Renal cortex interstitium (tissue), 11 donors: Measurements from ENCODE around the gene SOCS2. TPM values are rescaled to one million over a fixed set of nuclear protein-coding genes. Genes with fewer than 3 reads are reported as not detected.
"Not testable (repeated sequence)": the region's sequence is repeated elsewhere in the genome, so short reads cannot be mapped to it uniquely, and the experiment has no call there.

Experiments used
- DNase-seq, 11 donors: peaks; one replicate each; pipeline ENCODE4 v3.0.0-alpha.2; 2013; ENCODE audit warnings: low read depth in 9 of 11, low spot score in 4 of 11; ENCODE audit errors: extremely low read depth in 1 of 11
- polyA plus RNA-seq, 3 donors: library from polyadenylated mRNA; unstranded; fragments of 120-200 nt; gene quantifications; one replicate each; pipeline ENCODE4 v1.2.1, GENCODE V29; 2013; ENCODE audit not compliant: insufficient read length in 3 of 3

SOCS2 gene
- polyA plus RNA-seq, 3 donors, result 32.2 to 38.9 (median 32.6) TPM

GRCh38 chr12:93612776-93613175, 40.3 kb downstream of the SOCS2 start:
- DNase-seq, result no peak

- no peak for DNase-seq
These were observed 42.6 kb downstream of the SOCS2 start for GRCh38 chr12:93614917-93615596.

- DNase-seq, result no peak
These were observed 44.2 kb downstream of the SOCS2 start for GRCh38 chr12:93616584-93617101.

GRCh38 chr12:93618891-93619410, 46.5 kb downstream of the SOCS2 start:
- no peak for DNase-seq

GRCh38 chr12:93621986-93622385, 49.5 kb downstream of the SOCS2 start:
- no peak for DNase-seq

- no peak for DNase-seq
These were observed 50.0 kb downstream of the SOCS2 start for GRCh38 chr12:93622485-93622884.

- DNase-seq, result no peak
These were observed 52.3 kb downstream of the SOCS2 start for GRCh38 chr12:93624595-93625294.

- DNase-seq, result not testable (repeated sequence)
These were observed 52.8 kb downstream of the SOCS2 start for GRCh38 chr12:93625295-93625645.

GRCh38 chr12:93626160-93626559, 53.7 kb downstream of the SOCS2 start:
- DNase-seq, result no peak

Other genes starting within 250 kb of the SOCS2 start
- 100 to 1,000 TPM; 113 to 141 (median 115) TPM for gene NUDT4, start 194.8 kb upstream of the SOCS2 start, polyA plus RNA-seq
- gene UBE2N, start 130.7 kb upstream of the SOCS2 start, polyA plus RNA-seq, result 100 to 1,000 TPM; 137 to 172 (median 170) TPM
- gene MRPL42, start 105.2 kb upstream of the SOCS2 start, polyA plus RNA-seq, result 10 to 100 TPM; 65.1 to 75.3 (median 67.6) TPM
- 10 to 100 TPM in 2 of 3 donors, 1 to 10 TPM in 1; 9.9 to 11.5 (median 11.0) TPM for gene CRADD, start 104.7 kb downstream of the SOCS2 start, polyA plus RNA-seq